Measurements from ENCODE around the gene PIEZO1. TPM values are rescaled to one million over a fixed set of nuclear protein-coding genes. Genes with fewer than 3 reads are reported as not detected.

The PIEZO1 gene
- total and polyA plus RNA-seq, 2 donors (not counting 3 experiments of a cell fraction or from before 2014, with no cell fraction given) = 298 to 322 TPM

- Histone ChIP-seq H3K9ac (replicated peaks; ENCODE audit: extremely low read depth, insufficient read depth, low read length) (no peak overlapping the region), H3K9me1 (replicated peaks; ENCODE audit: control insufficient read depth, extremely low read depth, insufficient read depth, low read length) (no peaks in the 10 kb centered on the region), H3K79me2 (ENCODE audit: control insufficient read depth, insufficient read depth, low read length) (no peaks in the 10 kb centered on the region), H3K36me3 (ENCODE audit: control insufficient read depth in 2 of 2, extremely low read depth in 1 of 2, insufficient read depth in 2 of 2, low read length in 2 of 2) (no peaks in the 10 kb centered on the region), H3K9me3 (replicated peaks; ENCODE audit: control insufficient read depth, insufficient read depth, low read length) (no peaks in the 10 kb centered on the region), H3K4me3 (replicated peaks in 1 of 3; ENCODE audit: insufficient read depth in 1 of 3, low read depth in 1 of 3, low read length in 3 of 3) (no peak overlapping the region), H4K20me1 (replicated peaks; ENCODE audit: control insufficient read depth, extremely low read depth, insufficient read depth, low read length) (no peaks in the 10 kb centered on the region), H3K4me1 (ENCODE audit: control insufficient read depth, extremely low read depth, insufficient read depth, low read length) (no peaks in the 10 kb centered on the region), H3K27me3 (ENCODE audit: control insufficient read depth in 2 of 2, insufficient read depth in 2 of 2, low read length in 2 of 2) (no peaks in the 10 kb centered on the region), H3K27ac (ENCODE audit: insufficient read depth, low read depth, low read length) (no peak overlapping the region), H2AFZ (ENCODE audit: low read depth, low read length) (no peak overlapping the region), H3K4me2 (ENCODE audit: insufficient read depth, low read length) (no peak overlapping the region)
- DNase-seq (ENCODE audit: low read depth, low spot score) (no peak), FAIRE-seq (no peak)
- POLR2A ChIA-PET = no interaction called here
- CTCF ChIA-PET = interaction anchor here (2.5 kb wide), 1 partner anchor 61 kb away, joined by 8 read pairs; no protein-coding TSS in a partner anchor
- intact Hi-C loops (cut with micrococcal nuclease) = loop anchor here (1.0 kb wide), 1 partner anchor 32 kb away; no protein-coding TSS in a partner anchor
- BruUV-seq (replicated peaks) = no TSS peak
- TF ChIP-seq JUN (IDR thresholded peaks at IDR 0.05; ENCODE audit: borderline replicate concordance, insufficient read depth, insufficient read length, low read depth) = no peak
- no peak for TF ChIP-seq FOS (IDR thresholded peaks at IDR 0.05; ENCODE audit: borderline replicate concordance, insufficient read depth, low read length)
- no peak for TF ChIP-seq MYC (IDR thresholded peaks at IDR 0.05; ENCODE audit: low read depth, low read length)
- TF ChIP-seq GATA2 (IDR thresholded peaks at IDR 0.05; ENCODE audit: insufficient read depth, insufficient read length, low read depth, low read length) = no peak
- no peak for TF ChIP-seq POLR2A (IDR thresholded peaks at IDR 0.05; ENCODE audit: low read depth, low read length)
- no peak for TF ChIP-seq MAX (IDR thresholded peaks at IDR 0.05; ENCODE audit: insufficient read depth, insufficient read length)
- TF ChIP-seq, protein P1, sequence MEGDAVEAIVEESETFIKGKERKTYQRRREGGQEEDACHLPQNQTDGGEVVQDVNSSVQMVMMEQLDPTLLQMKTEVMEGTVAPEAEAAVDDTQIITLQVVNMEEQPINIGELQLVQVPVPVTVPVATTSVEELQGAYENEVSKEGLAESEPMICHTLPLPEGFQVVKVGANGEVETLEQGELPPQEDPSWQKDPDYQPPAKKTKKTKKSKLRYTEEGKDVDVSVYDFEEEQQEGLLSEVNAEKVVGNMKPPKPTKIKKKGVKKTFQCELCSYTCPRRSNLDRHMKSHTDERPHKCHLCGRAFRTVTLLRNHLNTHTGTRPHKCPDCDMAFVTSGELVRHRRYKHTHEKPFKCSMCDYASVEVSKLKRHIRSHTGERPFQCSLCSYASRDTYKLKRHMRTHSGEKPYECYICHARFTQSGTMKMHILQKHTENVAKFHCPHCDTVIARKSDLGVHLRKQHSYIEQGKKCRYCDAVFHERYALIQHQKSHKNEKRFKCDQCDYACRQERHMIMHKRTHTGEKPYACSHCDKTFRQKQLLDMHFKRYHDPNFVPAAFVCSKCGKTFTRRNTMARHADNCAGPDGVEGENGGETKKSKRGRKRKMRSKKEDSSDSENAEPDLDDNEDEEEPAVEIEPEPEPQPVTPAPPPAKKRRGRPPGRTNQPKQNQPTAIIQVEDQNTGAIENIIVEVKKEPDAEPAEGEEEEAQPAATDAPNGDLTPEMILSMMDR (IDR thresholded peaks at IDR 0.05; ENCODE audit: extremely low read depth in 1 of 2, insufficient read depth in 1 of 2, low read depth in 1 of 2, low read length in 2 of 2) = no peak
- no peak for TF ChIP-seq EZH2 (IDR thresholded peaks at IDR 0.05; ENCODE audit: borderline replicate concordance, low read depth, low read length, severe bottlenecking)
- no peak for TF ChIP-seq POLR2AphosphoS5 (IDR thresholded peaks at IDR 0.05; ENCODE audit: insufficient read depth, low read depth, low read length)
- dilution Hi-C loops (cut with MboI; ENCODE audit: extremely low pct_ligation_motif_present, low sequenced_read_pairs) = no loop called here
Measured at GRCh38 chr16:88798073-88798472, 13.1 kb upstream of the PIEZO1 start.
